ENCODE results near the gene AFF2. TPM values are rescaled to one million over a fixed set of nuclear protein-coding genes. Genes with fewer than 3 reads are reported as not detected.

The AFF2 gene
- polyA plus RNA-seq, 6 donors from 2014 or later: 0.23 to 0.82 (median 0.32) TPM; not detected in 2

DNA sequence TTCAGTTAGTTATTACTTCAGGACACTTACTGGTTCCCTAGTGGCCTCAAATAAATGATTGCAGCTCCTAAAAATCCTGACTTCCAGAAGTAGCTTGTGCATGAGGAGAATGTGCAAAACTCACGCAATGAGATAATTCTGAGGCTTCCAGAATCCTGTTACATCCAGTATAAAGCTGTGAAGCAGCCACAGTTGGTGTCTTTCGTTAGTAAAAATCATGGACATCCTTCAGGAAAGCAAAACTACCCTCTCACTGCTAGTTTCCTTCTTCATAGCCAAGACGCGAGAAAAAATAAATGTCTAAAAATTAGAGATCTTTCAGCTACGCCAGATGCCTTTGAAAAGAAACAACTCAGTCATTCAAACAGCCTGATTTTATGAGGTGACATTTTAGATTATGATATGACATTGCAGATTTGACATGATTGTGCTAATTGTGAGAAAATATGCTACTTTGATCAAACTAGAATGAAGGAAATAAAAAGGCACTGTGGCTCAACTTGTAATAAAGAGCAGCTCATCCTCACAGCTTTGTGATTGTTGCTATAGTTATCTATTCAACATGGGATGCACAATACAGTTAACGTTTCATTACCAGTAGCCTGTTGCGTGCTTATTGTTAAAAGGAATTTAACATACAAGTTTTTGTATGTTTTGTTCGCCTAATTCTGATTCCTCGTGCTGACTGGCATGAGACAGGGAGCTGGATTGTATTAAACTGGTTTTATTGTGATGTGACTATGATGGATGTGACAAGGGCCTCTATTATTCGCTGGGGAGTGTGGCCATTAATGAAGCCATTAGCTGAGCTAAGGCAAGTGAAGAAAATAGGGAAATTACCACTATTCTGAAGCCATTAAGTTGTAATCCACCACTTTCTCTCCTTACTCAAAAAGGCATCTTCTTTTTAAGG is 40.5 kb downstream of the AFF2 start:
- DNase-seq (no peak), ATAC-seq (ENCODE audit: low read depth in 2 of 2) (no peak)
- Mint-ChIP-seq H3K9me3 (no peaks in the 10 kb centered on the region), H3K4me3 (no peak overlapping the region), H3K4me1 (peaks cover 25 to 36% (median 26%) of the 10 kb centered on the region in 3 donors), H3K27ac (no peak overlapping the region), H3K36me3 (no peaks in the 10 kb centered on the region), H3K27me3 (no peaks in the 10 kb centered on the region)

DNA sequence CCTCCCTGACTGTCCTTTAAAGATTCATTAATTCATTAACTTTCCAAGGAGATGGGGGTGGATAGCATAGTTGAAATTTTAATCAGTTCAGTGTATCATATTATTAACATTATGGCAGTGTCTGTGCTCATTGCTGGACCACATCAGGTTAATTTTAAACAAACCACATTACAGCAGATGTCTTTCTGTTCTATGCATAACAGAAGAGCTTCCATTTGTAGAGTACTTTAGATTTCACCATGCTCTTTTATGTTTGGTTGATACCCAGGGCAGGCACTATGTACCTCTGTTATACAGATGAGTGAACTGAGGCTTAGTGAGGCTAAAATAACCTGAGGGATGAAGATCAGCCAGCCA is 41.1 kb downstream of the AFF2 start:
- ATAC-seq (ENCODE audit: low read depth in 2 of 2): no peak
- no peak overlapping the region for H3K27ac Mint-ChIP-seq
- H3K9me3 Mint-ChIP-seq: no peaks in the 10 kb centered on the region
- no peak for DNase-seq
- H3K27me3 Mint-ChIP-seq: no peaks in the 10 kb centered on the region
- no peaks in the 10 kb centered on the region for H3K36me3 Mint-ChIP-seq
- H3K4me1 Mint-ChIP-seq: peaks cover 25 to 36% (median 26%) of the 10 kb centered on the region in 3 donors
- H3K4me3 Mint-ChIP-seq: peak overlapping the region in 2 of 8 donors; percentile 25 to 75

DNA sequence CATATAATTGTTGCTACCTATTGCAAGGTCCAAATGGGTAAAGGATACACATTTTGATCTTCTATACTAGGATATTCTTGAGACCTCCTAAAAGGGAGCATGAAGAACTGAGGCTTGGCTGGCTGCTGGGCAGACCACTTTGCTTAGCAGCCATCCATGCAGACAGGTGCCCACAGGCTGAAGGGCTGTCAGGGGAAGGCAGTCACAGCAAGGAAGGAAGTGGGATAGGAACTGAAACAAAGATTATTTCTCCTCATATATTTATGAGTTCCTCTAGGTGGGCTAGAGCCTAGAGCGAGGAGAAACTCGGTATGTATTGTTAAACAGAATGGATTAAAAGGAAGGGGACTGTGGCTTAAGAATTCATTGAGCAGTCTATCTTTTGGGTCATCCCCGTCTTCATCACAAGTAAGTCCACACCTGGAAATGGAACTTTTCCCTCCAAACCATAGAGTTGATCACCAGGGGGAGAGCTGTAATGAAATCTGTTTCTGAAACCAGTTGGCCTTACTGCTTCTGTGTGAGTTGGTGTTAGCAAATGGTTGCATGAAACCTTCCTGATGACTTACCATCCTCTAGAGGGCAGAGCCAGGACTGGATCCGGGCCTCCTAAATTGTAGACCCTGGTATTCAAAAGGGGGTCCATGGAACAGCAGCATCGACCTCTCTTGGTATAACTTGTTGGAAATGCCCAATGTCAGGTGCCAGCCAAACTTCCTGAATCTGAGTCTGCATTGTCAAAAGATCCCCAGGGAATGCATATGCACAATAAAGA is 42.3 kb downstream of the AFF2 start:
- peak; percentile 95 to 96 for ATAC-seq (ENCODE audit: low read depth in 2 of 2)
- Mint-ChIP-seq H3K27me3 (no peaks in the 10 kb centered on the region), H3K4me1 (peaks cover 25 to 36% (median 26%) of the 10 kb centered on the region in 3 donors), H3K36me3 (no peaks in the 10 kb centered on the region), H3K27ac (peak overlapping the region in 4 of 6 donors; percentile 10 to 62 (median 54)), H3K4me3 (peak overlapping the region in 7 of 8 donors; percentile 15 to 84 (median 63)), H3K9me3 (no peaks in the 10 kb centered on the region)
- peak; percentile 33 for DNase-seq

DNA sequence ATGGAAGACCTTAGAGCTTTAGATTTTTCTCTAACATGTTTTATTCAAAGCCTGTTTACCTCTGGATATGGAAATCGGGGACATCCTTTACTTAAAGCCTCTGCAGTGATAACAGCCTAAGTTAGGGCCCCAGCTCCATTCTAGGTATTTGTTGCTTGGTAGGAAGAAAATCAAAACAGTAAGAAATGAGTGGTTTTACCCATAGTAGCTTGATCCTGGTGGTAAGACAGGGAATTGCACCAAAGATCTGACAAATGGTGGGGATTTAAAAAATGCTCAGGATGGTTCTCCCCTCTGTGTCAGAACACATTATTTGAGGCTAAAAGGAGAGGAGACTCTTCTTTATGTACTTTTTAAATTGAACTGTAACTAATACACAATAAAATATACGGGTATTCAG is 52.4 kb downstream of the AFF2 start:
- Mint-ChIP-seq H3K27me3 (no peaks in the 10 kb centered on the region), H3K4me3 (no peak overlapping the region), H3K36me3 (no peaks in the 10 kb centered on the region), H3K27ac (peak overlapping the region in 1 of 6 donors; percentile 47), H3K4me1 (no peaks in the 10 kb centered on the region), H3K9me3 (peaks cover 0 to 2% (median 0%) of the 10 kb centered on the region in 7 donors)
- no peak for ATAC-seq (ENCODE audit: low read depth in 2 of 2)
- no peak for DNase-seq

DNA sequence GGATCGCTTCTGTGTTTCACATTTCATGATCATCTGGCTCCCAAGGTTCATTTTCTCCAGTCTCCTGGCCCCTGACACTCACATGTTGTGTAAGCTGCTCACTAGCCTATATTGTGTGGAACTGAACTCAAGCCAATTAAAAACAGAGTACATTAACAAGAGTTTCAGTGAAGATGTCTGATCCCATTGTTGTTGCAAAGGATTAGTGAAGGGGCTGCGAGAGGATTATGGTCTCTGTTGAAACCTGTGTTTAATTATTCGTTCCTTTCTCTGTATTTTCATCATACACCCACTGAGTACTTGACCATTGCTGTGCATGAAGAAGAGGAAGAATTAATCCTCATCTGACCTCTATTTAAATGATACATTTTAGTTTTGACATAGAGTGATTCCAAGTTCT is 54.7 kb downstream of the AFF2 start:
- H3K4me1 Mint-ChIP-seq: no peaks in the 10 kb centered on the region
- no peak for DNase-seq

DNA sequence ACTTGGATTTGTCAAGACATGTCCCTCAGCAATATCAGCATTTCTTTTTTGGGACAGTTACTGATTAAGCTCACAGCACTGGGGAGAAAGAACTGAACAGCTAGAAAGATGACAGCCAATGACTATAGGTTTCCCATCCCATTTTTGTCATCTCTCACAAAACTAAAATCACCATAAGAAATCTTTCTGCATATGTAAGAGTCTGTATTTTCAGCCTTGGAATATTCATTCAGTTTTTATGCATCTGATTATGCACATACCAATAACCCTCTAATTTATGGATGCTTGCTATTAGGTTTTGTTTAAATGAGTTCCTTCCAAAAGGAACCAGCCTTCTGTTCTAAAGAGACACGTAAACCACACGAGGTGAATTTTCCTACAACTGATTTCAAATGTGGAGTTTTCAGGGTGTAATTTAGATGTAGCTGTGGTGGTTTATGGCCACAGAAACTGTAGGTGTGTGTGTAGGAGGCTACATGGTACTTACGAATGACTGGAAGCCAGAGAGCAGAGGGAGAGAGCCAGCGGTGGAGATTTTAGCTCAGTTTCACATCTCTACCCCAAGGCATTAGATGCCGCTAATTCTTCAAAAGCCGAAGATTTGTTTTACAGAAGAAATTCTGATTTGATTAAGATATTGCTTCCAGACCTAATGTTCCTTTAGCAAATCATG is 55.3 kb downstream of the AFF2 start:
- no peaks in the 10 kb centered on the region for H3K36me3 Mint-ChIP-seq
- no peaks in the 10 kb centered on the region for H3K4me1 Mint-ChIP-seq
- no peak overlapping the region for H3K27ac Mint-ChIP-seq
- peaks cover 0 to 10% (median 0%) of the 10 kb centered on the region in 7 donors for H3K9me3 Mint-ChIP-seq
- ATAC-seq (ENCODE audit: low read depth in 2 of 2): no peak
- H3K4me3 Mint-ChIP-seq: no peak overlapping the region
- DNase-seq: no peak
- H3K27me3 Mint-ChIP-seq: no peaks in the 10 kb centered on the region

More for the DNA sequence above, 54.7 kb downstream of the AFF2 start:
- H3K9me3 Mint-ChIP-seq: peaks cover 0 to 8% (median 0%) of the 10 kb centered on the region in 7 donors
- ATAC-seq (ENCODE audit: low read depth in 2 of 2): no peak
- H3K36me3 Mint-ChIP-seq: no peaks in the 10 kb centered on the region
- no peaks in the 10 kb centered on the region for H3K27me3 Mint-ChIP-seq
- no peak overlapping the region for H3K4me3 Mint-ChIP-seq
- H3K27ac Mint-ChIP-seq: no peak overlapping the region

DNA sequence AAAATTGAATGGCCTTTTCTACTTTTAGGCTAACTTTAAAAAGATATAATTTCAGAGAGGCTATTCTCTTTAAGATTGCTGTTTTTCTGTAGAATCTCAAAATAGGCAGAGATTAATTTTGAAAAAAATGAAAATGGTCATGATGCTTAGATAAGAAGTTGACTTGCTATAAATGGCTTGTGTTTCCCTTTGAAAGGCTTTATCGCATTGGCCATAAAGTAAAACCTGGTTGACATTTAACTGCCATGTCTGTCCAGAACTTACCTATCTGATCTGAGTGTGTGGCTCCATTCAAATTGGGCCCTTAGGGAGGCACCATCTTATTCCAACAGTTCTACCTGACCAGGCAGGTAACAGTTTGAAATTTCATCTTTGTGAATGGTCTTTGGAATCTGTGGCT is 56.1 kb downstream of the AFF2 start:
- Mint-ChIP-seq H3K36me3 (no peaks in the 10 kb centered on the region), H3K27me3 (no peaks in the 10 kb centered on the region), H3K9me3 (peaks cover 0 to 10% (median 0%) of the 10 kb centered on the region in 7 donors), H3K4me3 (no peak overlapping the region), H3K4me1 (no peaks in the 10 kb centered on the region), H3K27ac (no peak overlapping the region)
- ATAC-seq (ENCODE audit: low read depth in 2 of 2) (no peak), DNase-seq (no peak)

DNA sequence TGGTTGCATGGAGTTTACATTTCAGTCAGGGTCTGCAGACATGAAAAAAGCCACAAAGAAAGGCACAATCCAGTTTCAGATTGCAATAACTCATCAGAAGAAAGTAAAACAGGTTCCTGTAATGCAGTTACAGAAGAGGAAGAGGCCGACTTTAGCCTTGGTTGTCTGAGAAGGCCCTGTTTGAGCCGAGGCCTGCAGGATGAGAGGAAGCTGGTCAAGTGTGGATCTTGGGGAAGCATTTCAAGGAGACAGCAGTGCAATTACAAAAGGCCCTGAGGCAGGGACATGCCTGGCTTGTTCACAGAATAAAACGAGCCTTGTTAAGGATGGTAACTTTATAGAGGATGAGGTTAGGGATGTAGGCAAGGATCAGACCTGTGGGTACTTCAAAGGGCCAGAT is 62.4 kb downstream of the AFF2 start:
- Mint-ChIP-seq H3K4me3 (peak overlapping the region in 2 of 8 donors; percentile 1 to 57), H3K36me3 (no peaks in the 10 kb centered on the region), H3K9me3 (peaks cover 0 to 8% (median 0%) of the 10 kb centered on the region in 7 donors), H3K27ac (peak overlapping the region in 2 of 6 donors; percentile 56 to 94), H3K4me1 (peaks cover 7 to 14% (median 13%) of the 10 kb centered on the region in 3 donors), H3K27me3 (no peaks in the 10 kb centered on the region)
- DNase-seq (no peak), ATAC-seq (ENCODE audit: low read depth in 2 of 2) (no peak)

DNA sequence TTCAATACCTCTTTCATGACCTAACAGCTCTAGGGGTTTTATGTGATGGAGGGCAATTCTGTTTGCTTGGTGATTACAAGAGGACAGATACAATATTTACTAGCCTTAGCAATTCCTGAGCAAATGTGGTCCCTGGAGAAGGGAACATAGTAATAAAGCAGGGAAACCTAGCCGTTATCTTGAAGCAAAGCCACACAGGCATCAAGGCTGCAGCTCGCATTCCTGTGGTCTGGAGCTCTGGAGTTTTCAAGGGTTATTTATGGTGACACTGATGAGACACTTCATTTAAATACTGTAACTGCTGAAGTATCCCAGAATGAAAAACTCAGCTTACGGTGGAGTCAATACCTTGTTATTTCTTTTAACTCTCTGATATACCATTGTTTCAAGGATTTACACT is 66.8 kb downstream of the AFF2 start:
- no peaks in the 10 kb centered on the region for H3K9me3 Mint-ChIP-seq
- no peak overlapping the region for H3K27ac Mint-ChIP-seq
- DNase-seq (no peak), ATAC-seq (ENCODE audit: low read depth in 2 of 2) (no peak)
- peaks cover 7 to 13% (median 13%) of the 10 kb centered on the region in 3 donors for H3K4me1 Mint-ChIP-seq
- no peak overlapping the region for H3K4me3 Mint-ChIP-seq
- H3K36me3 Mint-ChIP-seq: no peaks in the 10 kb centered on the region
- H3K27me3 Mint-ChIP-seq: no peaks in the 10 kb centered on the region

DNA sequence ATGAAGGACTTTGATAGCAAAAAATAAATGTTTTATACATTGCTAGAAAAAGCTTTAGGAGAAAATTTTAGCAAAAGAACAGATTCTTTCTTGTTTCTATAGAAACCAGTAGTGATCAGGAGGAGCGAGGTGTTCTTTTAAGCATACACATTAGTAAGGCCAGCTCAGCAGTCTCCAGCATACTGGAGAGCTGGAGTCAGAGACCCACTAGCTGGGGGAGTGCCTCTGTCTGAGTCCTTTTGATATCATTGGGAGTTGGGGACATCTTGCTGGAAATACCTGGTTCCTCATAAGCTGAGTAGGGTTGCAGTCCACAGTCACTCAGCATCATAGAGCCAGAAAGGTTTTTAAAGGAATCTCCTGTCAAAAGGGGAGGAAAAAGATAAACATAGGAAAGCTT is 67.4 kb downstream of the AFF2 start:
- DNase-seq (no peak), ATAC-seq (ENCODE audit: low read depth in 2 of 2) (no peak)
- H3K36me3 Mint-ChIP-seq: no peaks in the 10 kb centered on the region
- no peaks in the 10 kb centered on the region for H3K27me3 Mint-ChIP-seq
- no peak overlapping the region for H3K4me3 Mint-ChIP-seq
- no peaks in the 10 kb centered on the region for H3K9me3 Mint-ChIP-seq
- H3K4me1 Mint-ChIP-seq: peaks cover 5 to 8% (median 7%) of the 10 kb centered on the region in 3 donors
- no peak overlapping the region for H3K27ac Mint-ChIP-seq

DNA sequence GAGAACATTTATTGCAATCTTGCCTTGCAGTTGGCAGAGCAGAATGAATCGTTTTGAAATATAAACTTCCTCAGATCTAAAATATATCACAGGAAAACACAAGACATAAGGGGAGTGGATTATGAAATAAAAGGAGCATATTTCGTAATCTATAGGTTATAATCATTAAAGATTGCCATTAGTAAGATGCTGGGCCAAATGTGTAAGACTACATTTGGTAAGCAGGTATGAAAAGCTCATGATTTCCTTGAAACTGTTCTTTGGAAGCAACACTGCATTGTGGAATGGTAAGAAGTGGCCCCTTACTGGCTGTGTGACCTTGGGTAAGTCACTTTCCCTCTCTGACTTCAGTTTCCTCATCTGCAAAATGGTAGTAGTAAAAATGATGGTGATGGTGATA is 68.3 kb downstream of the AFF2 start:
- Mint-ChIP-seq H3K27me3 (no peaks in the 10 kb centered on the region), H3K36me3 (no peaks in the 10 kb centered on the region), H3K9me3 (no peaks in the 10 kb centered on the region), H3K4me3 (no peak overlapping the region), H3K27ac (no peak overlapping the region), H3K4me1 (no peaks in the 10 kb centered on the region)
- DNase-seq (no peak), ATAC-seq (ENCODE audit: low read depth in 2 of 2) (no peak)

DNA sequence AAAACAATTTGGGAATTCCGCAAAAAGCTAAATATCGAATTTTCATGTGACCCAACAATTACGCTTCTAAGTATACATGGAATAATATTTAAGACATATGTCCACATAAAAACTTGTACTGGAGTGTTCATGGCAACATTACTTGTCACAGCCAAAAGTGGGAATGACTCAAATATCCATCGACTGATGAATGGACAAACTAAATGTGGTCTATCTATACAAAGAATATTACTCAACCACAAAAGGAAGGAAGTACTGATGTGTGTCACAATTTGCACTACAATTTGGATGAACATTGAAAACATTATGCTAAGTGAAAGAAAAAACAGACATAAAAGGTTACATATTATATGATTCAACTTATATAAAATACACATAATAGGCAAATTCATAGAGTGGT is 71.9 kb downstream of the AFF2 start:
- Mint-ChIP-seq H3K36me3 (no peaks in the 10 kb centered on the region), H3K4me3 (no peak overlapping the region), H3K4me1 (no peaks in the 10 kb centered on the region), H3K9me3 (no peaks in the 10 kb centered on the region), H3K27ac (no peak overlapping the region), H3K27me3 (no peaks in the 10 kb centered on the region)
- DNase-seq (no peak), ATAC-seq (ENCODE audit: low read depth in 2 of 2) (no peak)

DNA sequence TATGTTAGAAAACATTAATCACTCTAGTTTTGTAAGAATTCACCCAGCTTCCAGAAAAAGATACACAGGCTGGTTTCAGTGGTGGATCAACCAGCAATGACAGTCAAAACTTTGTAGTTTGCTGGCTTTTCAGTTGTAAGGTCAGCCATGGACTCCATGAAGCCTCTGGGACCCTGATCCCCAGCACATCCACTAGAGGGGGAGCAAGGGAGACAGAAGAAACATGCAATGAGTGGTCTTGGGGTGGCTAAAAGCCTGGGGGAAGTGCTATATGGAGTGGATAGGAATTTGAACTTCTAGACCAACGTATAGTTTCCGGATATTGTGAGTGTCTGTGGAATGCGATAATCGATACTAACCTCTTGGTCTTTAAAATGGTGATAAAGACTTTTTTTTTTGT is 72.7 kb downstream of the AFF2 start:
- DNase-seq (no peak), ATAC-seq (ENCODE audit: low read depth in 2 of 2) (no peak)
- Mint-ChIP-seq H3K4me1 (no peaks in the 10 kb centered on the region), H3K27me3 (no peaks in the 10 kb centered on the region), H3K27ac (peak overlapping the region in 1 of 6 donors; percentile 41), H3K9me3 (no peaks in the 10 kb centered on the region), H3K36me3 (no peaks in the 10 kb centered on the region), H3K4me3 (no peak overlapping the region)

Data from naive B cell (primary cell).